ENCODE data around the gene SASH3.

GRCh38 chrX:129737916-129738315 lies 41.8 kb upstream of the SASH3 start:
- no peak for TF ChIP-seq EGR1 (IDR thresholded peaks at IDR 0.05)
- TF ChIP-seq RAD21 (IDR thresholded peaks at IDR 0.05; ENCODE audit: low read depth) = no peak
- no peak for TF ChIP-seq TEAD4 (IDR thresholded peaks at IDR 0.05)
- TF ChIP-seq NFIC (IDR thresholded peaks at IDR 0.05) = no peak
- TF ChIP-seq ZBTB7A (IDR thresholded peaks at IDR 0.05; ENCODE audit: low read depth) = no peak
- no peak for TF ChIP-seq MAX (IDR thresholded peaks at IDR 0.05)
- TF ChIP-seq TAF1 (IDR thresholded peaks at IDR 0.05; ENCODE audit: low read depth) = no peak
- TF ChIP-seq, protein P1, sequence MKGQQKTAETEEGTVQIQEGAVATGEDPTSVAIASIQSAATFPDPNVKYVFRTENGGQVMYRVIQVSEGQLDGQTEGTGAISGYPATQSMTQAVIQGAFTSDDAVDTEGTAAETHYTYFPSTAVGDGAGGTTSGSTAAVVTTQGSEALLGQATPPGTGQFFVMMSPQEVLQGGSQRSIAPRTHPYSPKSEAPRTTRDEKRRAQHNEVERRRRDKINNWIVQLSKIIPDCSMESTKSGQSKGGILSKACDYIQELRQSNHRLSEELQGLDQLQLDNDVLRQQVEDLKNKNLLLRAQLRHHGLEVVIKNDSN (IDR thresholded peaks at IDR 0.05) = no peak
- no peak for TF ChIP-seq REST (IDR thresholded peaks at IDR 0.05; ENCODE audit: low read depth)
- no peak for TF ChIP-seq EP300 (IDR thresholded peaks at IDR 0.05; ENCODE audit: borderline replicate concordance)
